Activated CD8-positive, alpha-beta T cell treated with anti-CD3 and anti-CD28 coated beads for 36 hours (primary cell): ENCODE results near the gene PLA2G15. TPM values are rescaled to one million over a fixed set of nuclear protein-coding genes. Genes with fewer than 3 reads are reported as not detected.
A peak's percentile ranks its signal among the peaks of the same experiment; 100 is the strongest.

ENCODE experiments used
- ATAC-seq: fragments of 200-7000 bp; cut with Tn5 transposase; one replicate; pipeline ENCODE4 v1.10.0; 2021; ENCODE audit warnings: mild to moderate bottlenecking, moderate library complexity
- CTCF ChIA-PET: fragments of 350-600 bp; sonication (Branson Sonifier 250); formaldehyde crosslinking; loops from one replicate; lab custom pipeline; 2021; ENCODE audit warnings: antibody characterized with exemption; lab: Charles Lee
- POLR2A ChIA-PET: fragments of 350-600 bp; sonication (Branson Sonifier 250); formaldehyde crosslinking; loops from one replicate; lab custom pipeline; 2021; ENCODE audit warnings: antibody characterized with exemption; lab: Charles Lee
- DNase-seq: peaks from one replicate; pipeline ENCODE4 v3.0.0-alpha.2; 2020
- H3K27ac Mint-ChIP-seq: one replicate; pipeline ENCODE4 v1.8.0; 2021; ENCODE audit warnings: mild to moderate bottlenecking, mixed read lengths
- H3K27me3 Mint-ChIP-seq: one replicate; pipeline ENCODE4 v1.8.0; 2021; ENCODE audit warnings: mixed read lengths
- H3K36me3 Mint-ChIP-seq: one replicate; pipeline ENCODE4 v1.8.0; 2021; ENCODE audit warnings: low read depth, mixed read lengths
- H3K4me1 Mint-ChIP-seq: one replicate; pipeline ENCODE4 v1.8.0; 2021; ENCODE audit warnings: low read depth, mixed read lengths
- H3K4me3 Mint-ChIP-seq: one replicate; pipeline ENCODE4 v1.8.0; 2021; ENCODE audit warnings: mild to moderate bottlenecking, moderate library complexity, mixed read lengths
- H3K9me3 Mint-ChIP-seq: one replicate; pipeline ENCODE4 v1.8.0; 2021; ENCODE audit warnings: mixed read lengths
- CTCF ChIP-seq: fragments of 200-600 bp; IDR thresholded peaks from one replicate; pipeline ENCODE4 v1.8.0; 2022; ENCODE audit warnings: antibody characterized with exemption, mild to moderate bottlenecking
- intact Hi-C: fragments of 100-400 bp; cut with micrococcal nuclease; formaldehyde crosslinking; loops from one replicate; pipeline ENCODE4 v1.10.0; 2022
- total RNA-seq, 2 experiments: library from RNA; stranded (reverse); gene quantifications; one replicate each; pipeline ENCODE4 v1.2.3, GENCODE V29; 2021

PLA2G15 gene
- total RNA-seq, 2 experiments from 2014 or later: 6.7 to 6.8 TPM

- no peak for ATAC-seq
- ChIA-PET CTCF (interaction anchor here (0.6 to 3.6 kb wide), 38 partner anchors 8 to 395 kb away, joined by 3 to 26 read pairs (median 4); partner anchors contain the start of genes DDX28, DUS2, NFATC3 and PLA2G15), POLR2A (interaction anchor here (0.8 to 3.5 kb wide), 6 partner anchors 9 to 242 kb away, joined by 3 to 17 read pairs (median 4); partner anchors contain the start of genes ESRP2 and NFATC3)
- TF ChIP-seq CTCF: no peak
- Mint-ChIP-seq H3K9me3 (no peaks in the 10 kb centered on the region), H3K27me3 (no peaks in the 10 kb centered on the region), H3K27ac (peak overlapping the region; percentile 88), H3K4me3 (peak overlapping the region; percentile 17), H3K4me1 (peaks cover 43% of the 10 kb centered on the region), H3K36me3 (peaks cover 11% of the 10 kb centered on the region)
- intact Hi-C loops: loop anchor here (2.0 kb wide), 1 partner anchor 139 kb away; no protein-coding TSS in a partner anchor
- DNase-seq: peak; percentile 39
Measured at GRCh38 chr16:68227850-68228553, 17.2 kb upstream of the PLA2G15 start.

GRCh38 chr16:68228652-68229051 lies 16.5 kb upstream of the PLA2G15 start:
- no peaks in the 10 kb centered on the region for H3K27me3 Mint-ChIP-seq
- DNase-seq (no peak), ATAC-seq (no peak)
- CTCF ChIA-PET: interaction anchor here (0.6 to 3.6 kb wide), 37 partner anchors 9 to 395 kb away, joined by 3 to 26 read pairs (median 4); partner anchors contain the start of genes DDX28, DUS2, NFATC3 and PLA2G15
- intact Hi-C loops: loop anchor here (2.0 kb wide), 1 partner anchor 140 kb away; no protein-coding TSS in a partner anchor
- H3K4me1 Mint-ChIP-seq: peaks cover 49% of the 10 kb centered on the region
- H3K27ac Mint-ChIP-seq: peak overlapping the region; percentile 52
- peaks cover 11% of the 10 kb centered on the region for H3K36me3 Mint-ChIP-seq
- TF ChIP-seq CTCF: no peak
- POLR2A ChIA-PET: interaction anchor here (0.8 to 3.5 kb wide), 4 partner anchors 8 to 144 kb away, joined by 4 to 17 read pairs (median 7); partner anchors contain the start of genes ESRP2 and NFATC3
- H3K9me3 Mint-ChIP-seq: no peaks in the 10 kb centered on the region
- no peak overlapping the region for H3K4me3 Mint-ChIP-seq

GRCh38 chr16:68229431-68230175 lies 15.6 kb upstream of the PLA2G15 start:
- DNase-seq (peak; percentile 64), ATAC-seq (no peak)
- ChIA-PET CTCF (interaction anchor here (0.8 to 3.6 kb wide), 24 partner anchors 14 to 413 kb away, joined by 3 to 26 read pairs (median 4); partner anchors contain the start of genes PRMT7 and SLC7A6OS), POLR2A (interaction anchor here (0.7 to 1.4 kb wide), 2 partner anchors 15 to 432 kb away, joined by 3 read pairs; partner anchors contain the start of gene PLA2G15)
- H3K4me3 Mint-ChIP-seq: no peak overlapping the region
- no peaks in the 10 kb centered on the region for H3K27me3 Mint-ChIP-seq
- peaks cover 11% of the 10 kb centered on the region for H3K36me3 Mint-ChIP-seq
- TF ChIP-seq CTCF: peak; percentile 88
- H3K9me3 Mint-ChIP-seq: no peaks in the 10 kb centered on the region
- H3K4me1 Mint-ChIP-seq: peaks cover 50% of the 10 kb centered on the region
- peak overlapping the region; percentile 75 for H3K27ac Mint-ChIP-seq
- intact Hi-C loops: loop anchor here (2.0 kb wide), 1 partner anchor 141 kb away; no protein-coding TSS in a partner anchor

GRCh38 chr16:68230176-68230571 lies 15.0 kb upstream of the PLA2G15 start:
- Mint-ChIP-seq H3K27me3 (no peaks in the 10 kb centered on the region), H3K9me3 (no peaks in the 10 kb centered on the region), H3K36me3 (peaks cover 11% of the 10 kb centered on the region), H3K4me1 (peaks cover 52% of the 10 kb centered on the region), H3K4me3 (no peak overlapping the region), H3K27ac (no peak overlapping the region)
- intact Hi-C loops: no loop called here
- TF ChIP-seq CTCF: no peak
- ATAC-seq (no peak), DNase-seq (no peak)
- POLR2A ChIA-PET: interaction anchor here (1.4 kb wide), 1 partner anchor 14 kb away, joined by 3 read pairs; the partner anchor contains the start of gene PLA2G15
- CTCF ChIA-PET: interaction anchor here (0.8 to 1.5 kb wide), 23 partner anchors 30 to 414 kb away, joined by 3 to 11 read pairs (median 4); partner anchors contain the start of genes PRMT7 and SLC7A6OS
